GM12874 (cell line): Measurements from ENCODE around the gene ZNF224.

Experiments used
- TF ChIP-seq, protein P1 (sequence below): IDR thresholded peaks from 2 replicates; pipeline ENCODE4 v1.5.1; 2011; ENCODE audit warnings: low read depth, mild to moderate bottlenecking, control low read depth, low read length, moderate library complexity; ENCODE audit not compliant: insufficient read depth

The ZNF224 gene

GRCh38 chr19:44109458-44109857 lies 15.3 kb downstream of the ZNF224 start:
- TF ChIP-seq, protein P1, sequence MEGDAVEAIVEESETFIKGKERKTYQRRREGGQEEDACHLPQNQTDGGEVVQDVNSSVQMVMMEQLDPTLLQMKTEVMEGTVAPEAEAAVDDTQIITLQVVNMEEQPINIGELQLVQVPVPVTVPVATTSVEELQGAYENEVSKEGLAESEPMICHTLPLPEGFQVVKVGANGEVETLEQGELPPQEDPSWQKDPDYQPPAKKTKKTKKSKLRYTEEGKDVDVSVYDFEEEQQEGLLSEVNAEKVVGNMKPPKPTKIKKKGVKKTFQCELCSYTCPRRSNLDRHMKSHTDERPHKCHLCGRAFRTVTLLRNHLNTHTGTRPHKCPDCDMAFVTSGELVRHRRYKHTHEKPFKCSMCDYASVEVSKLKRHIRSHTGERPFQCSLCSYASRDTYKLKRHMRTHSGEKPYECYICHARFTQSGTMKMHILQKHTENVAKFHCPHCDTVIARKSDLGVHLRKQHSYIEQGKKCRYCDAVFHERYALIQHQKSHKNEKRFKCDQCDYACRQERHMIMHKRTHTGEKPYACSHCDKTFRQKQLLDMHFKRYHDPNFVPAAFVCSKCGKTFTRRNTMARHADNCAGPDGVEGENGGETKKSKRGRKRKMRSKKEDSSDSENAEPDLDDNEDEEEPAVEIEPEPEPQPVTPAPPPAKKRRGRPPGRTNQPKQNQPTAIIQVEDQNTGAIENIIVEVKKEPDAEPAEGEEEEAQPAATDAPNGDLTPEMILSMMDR, result no peak

DNA sequence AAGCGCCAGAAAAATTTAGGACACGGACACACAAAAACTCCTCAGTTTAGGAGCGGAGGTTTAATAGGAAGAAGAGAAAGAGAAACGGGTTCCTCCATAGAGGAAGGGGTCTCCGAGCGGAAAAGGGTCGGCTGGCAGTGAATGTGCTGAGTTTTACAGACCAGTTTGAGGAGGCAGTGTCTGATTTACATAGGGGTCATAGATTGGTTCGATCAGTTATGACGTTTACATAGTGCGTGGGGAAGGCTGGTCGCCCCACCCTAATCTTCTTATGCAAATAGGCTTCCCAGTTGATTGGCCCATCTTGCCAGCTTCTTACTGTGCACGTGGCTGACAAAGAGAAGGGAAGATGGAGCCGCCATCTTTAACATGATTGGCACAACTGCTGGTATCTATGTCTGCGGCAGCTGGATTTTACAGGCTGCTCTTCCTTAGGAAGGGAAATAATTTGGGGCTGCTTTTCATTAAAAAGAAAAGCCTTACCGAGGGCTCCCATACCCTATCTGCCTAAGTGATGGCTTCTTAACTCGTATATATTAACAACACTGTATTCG lies 17.8 kb downstream of the ZNF224 start:
- TF ChIP-seq, protein P1, result no peak

- TF ChIP-seq, protein P1, result no peak
These were observed 18.6 kb downstream of the ZNF224 start for GRCh38 chr19:44112802-44113137.

DNA sequence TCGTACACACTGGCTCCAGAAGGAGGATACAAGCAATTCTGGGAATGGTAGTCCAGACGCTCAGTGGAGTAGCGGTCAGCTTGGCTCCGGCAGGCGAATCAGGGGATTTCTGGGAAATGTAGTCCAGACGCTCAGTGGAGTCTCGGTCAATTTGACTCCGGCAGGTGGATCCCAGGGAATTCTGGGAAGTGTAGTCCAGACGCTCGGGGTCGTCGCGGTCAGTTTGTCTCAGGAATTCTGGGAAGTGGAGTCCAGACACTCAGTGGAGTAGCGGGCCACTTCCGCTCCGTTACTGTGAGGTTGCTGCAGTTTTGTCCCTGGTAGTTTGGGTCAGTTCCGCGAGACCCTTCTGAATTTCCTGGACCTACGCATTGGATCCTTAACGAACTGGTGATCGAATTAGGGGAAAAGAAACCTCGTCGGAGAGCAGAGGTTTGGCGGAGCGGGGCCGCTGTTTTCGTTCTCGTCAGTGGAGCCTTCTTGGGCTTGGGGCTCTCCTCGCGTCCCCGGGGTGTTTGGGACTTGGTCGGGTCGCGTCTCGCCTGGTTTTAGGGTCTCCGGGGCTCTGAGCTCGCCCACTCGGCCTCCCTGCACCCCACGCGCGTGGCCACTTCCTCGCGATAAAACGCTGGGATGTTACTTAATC lies 19.1 kb downstream of the ZNF224 start, which contains the start of gene ZNF225:
Gene ZNF225, plus strand, starts transcription at position 262 of the 646 bp plus-strand sequence. CDS start 2,429 bp downstream, outside the sequence.
- TF ChIP-seq, protein P1, result no peak

- TF ChIP-seq, protein P1, result no peak
These were observed 19.7 kb downstream of the ZNF224 start for GRCh38 chr19:44113784-44114390.

- TF ChIP-seq, protein P1, result no peak
These were observed 37.8 kb downstream of the ZNF224 start for GRCh38 chr19:44131955-44132354.

DNA sequence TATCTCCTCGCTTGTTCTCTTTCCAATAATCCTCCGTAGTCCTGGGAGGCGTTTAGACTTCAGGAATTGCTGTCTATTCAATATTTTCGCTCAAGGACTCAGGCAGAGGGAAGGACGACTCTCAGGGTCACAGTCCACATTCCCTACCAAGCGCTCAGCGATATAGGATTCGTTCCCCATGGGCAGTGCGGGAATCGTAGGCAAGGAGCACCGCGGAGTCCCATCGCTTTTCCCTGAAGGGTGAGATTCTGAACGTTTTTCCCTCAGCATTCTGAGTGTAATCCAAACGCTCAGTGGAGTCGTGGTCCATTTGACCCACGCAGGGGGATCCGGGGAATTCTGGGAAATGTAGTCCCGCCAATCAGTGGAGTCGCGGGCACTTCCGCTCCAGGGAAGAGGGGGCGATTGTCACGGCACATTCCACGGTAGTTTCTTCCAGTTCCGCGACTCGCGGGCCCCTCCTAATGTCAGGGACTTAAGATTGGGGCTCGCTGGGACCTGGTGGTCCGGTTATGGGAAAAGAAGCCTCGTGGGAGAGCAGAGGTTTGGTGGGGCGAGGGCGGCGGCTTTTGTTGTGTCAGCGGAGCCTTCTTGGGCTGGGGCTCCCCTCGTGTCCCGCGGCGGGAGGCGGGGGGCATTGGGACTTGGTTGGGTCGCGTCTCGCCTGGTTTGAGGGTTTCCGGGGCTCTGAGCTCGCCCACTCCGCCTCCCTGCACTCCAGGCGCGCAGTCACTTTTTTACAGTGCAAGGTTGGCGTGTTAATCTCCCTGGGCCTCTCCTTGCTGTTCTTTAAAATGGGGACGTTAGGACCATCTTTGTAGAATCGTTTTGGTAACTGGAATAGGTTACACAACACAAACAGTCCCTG lies 47.3 kb downstream of the ZNF224 start, which contains the start of gene ZNF234:
Gene ZNF234, plus strand, starts transcription at position 364 of the 868 bp plus-strand sequence. CDS start 3,079 bp downstream, outside the sequence.
- TF ChIP-seq, protein P1, result no peak
